Prostate gland (tissue), 2 donors: ENCODE data around the gene GUCY2D.

Source experiments
- POLR2A ChIP-seq: fragments of 450-650 bp; IDR thresholded peaks from one replicate; pipeline ENCODE4 v1.6.1; 2016; ENCODE audit warnings: antibody characterized with exemption, mild to moderate bottlenecking
- TF ChIP-seq, protein P1 (sequence below), 4 experiments: fragments of 200-600 bp in 2 of 4; fragments of 450-650 bp in 2 of 4; sonication (generic) in 2 of 4; IDR thresholded peaks; 1 replicate in 3 of 4; 2 replicates in 1 of 4; pipeline ENCODE4 v1.5.1; 2016 to 2019; ENCODE audit warnings: antibody characterized with exemption in 4 of 4, mild to moderate bottlenecking in 2 of 4, moderate library complexity in 2 of 4

DNA sequence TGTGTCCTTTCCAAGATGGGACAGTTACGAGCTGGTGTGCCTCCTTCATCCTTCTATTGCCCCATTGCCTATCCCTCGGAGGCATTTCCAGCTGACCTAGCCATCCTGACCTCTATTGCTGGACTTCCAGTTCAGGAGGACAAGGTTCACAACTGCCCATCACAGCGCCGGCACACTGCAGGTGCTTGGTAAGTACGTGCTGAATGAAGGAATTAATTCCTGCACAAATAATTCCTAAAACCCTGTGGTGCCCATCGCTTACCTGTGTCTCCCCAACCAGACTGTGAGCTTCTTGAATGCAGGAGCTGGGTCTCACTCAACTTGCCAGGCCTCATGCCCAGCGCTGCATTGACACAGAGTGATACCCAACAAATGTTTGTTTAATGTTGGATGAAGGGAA lies 49.4 kb downstream of the GUCY2D start:
- no peak for TF ChIP-seq POLR2A
- TF ChIP-seq, protein P1, sequence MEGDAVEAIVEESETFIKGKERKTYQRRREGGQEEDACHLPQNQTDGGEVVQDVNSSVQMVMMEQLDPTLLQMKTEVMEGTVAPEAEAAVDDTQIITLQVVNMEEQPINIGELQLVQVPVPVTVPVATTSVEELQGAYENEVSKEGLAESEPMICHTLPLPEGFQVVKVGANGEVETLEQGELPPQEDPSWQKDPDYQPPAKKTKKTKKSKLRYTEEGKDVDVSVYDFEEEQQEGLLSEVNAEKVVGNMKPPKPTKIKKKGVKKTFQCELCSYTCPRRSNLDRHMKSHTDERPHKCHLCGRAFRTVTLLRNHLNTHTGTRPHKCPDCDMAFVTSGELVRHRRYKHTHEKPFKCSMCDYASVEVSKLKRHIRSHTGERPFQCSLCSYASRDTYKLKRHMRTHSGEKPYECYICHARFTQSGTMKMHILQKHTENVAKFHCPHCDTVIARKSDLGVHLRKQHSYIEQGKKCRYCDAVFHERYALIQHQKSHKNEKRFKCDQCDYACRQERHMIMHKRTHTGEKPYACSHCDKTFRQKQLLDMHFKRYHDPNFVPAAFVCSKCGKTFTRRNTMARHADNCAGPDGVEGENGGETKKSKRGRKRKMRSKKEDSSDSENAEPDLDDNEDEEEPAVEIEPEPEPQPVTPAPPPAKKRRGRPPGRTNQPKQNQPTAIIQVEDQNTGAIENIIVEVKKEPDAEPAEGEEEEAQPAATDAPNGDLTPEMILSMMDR (IDR thresholded peaks at IDR 0.05): no peak
